Mononuclear cell (primary cell): ENCODE results near the gene ACTN1. TPM values are rescaled to one million over a fixed set of nuclear protein-coding genes. Genes with fewer than 3 reads are reported as not detected.
A peak's percentile ranks its signal among the peaks of the same experiment; 100 is the strongest.

Experiments
- H3K27me3 ChIP-seq: 2 replicates; pipeline ENCODE4 v1.6.0; 2011; ENCODE audit warnings: low read length, control low read depth; ENCODE audit not compliant: insufficient read depth
- H3K4me1 ChIP-seq: 2 replicates; pipeline ENCODE4 v1.5.1; 2011; ENCODE audit warnings: mild to moderate bottlenecking, low read length, control low read depth; ENCODE audit not compliant: insufficient read depth
- H3K4me3 ChIP-seq: 2 replicates; pipeline ENCODE4 v1.5.1; 2011; ENCODE audit warnings: mild to moderate bottlenecking, low read length, moderate library complexity
- H3K9me3 ChIP-seq: 2 replicates; pipeline ENCODE4 v1.5.1; 2011; ENCODE audit warnings: low read depth, mild to moderate bottlenecking, control low read depth, low read length
- total RNA-seq: library from RNA; depleted of rRNA; stranded (reverse); fragments of >200 nt; gene quantifications from one replicate; pipeline ENCODE4 v1.2.3, GENCODE V29; 2012

The ACTN1 gene
- total RNA-seq, 1 donor = 80.8 TPM

DNA sequence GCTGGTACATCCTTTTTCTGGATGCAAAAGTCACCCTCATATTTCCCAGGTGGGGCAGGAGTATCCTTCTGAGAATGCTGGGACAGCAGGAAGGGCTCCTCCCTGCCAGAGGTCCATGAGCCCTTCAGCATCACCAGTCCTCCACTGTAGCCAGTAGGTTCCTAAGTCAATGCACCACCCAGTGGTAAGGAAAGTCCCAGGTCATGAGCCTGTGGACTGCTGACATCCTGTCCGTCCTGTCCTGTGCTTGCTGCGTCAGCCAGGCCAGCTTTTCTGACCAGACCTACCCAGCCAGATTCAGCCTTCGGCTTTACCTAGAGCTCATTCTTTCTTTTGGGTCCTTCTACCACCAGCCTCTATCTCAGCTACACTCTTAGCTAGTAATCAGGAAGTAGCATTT lies 23.0 kb upstream of the ACTN1 start:
- no peaks in the 10 kb centered on the region for H3K27me3 ChIP-seq
- no peaks in the 10 kb centered on the region for H3K9me3 ChIP-seq
- H3K4me3 ChIP-seq = no peak overlapping the region
- H3K4me1 ChIP-seq = no peaks in the 10 kb centered on the region

DNA sequence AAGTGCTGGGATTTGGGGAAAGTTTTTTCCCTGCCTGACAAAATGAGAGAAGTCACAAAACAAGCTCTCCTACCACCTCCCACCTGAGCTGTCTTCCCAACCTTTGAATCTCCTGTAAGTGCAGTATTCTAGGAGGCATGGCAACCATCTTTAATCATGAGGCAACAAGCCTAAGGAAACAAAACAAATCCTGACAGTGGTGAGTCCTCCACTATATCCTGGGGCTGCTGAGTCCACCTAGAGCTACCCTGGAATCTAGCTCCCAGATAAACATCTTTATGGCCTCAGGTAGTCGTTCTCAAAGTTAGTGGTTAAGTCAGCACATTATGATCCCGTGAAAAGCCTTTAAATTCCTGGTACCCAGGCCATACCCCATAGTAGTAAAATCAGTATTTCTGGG lies 22.3 kb upstream of the ACTN1 start:
- H3K4me1 ChIP-seq = no peaks in the 10 kb centered on the region
- no peak overlapping the region for H3K4me3 ChIP-seq
- no peaks in the 10 kb centered on the region for H3K9me3 ChIP-seq
- H3K27me3 ChIP-seq = no peaks in the 10 kb centered on the region

DNA sequence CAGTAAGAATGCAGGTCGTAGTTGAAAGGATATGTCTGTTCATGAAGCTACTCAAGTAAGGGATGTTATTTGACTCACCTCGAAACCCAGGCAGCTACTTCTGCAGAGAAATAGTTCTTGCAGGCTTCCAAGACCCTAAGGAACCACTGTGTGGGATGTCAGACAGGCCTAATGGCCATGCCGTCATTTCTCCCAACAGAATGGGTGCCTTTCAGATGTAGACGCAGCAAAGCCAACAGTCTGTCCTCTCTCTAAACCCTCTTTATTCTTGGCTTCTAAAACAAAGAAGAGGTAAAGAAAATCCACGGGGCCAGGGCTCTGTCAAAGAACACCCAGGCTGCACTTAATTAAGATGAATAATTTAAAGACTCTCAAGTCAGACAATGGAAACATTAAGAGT lies 19.0 kb upstream of the ACTN1 start:
- H3K4me1 ChIP-seq = no peaks in the 10 kb centered on the region
- no peaks in the 10 kb centered on the region for H3K27me3 ChIP-seq
- no peaks in the 10 kb centered on the region for H3K9me3 ChIP-seq
- H3K4me3 ChIP-seq = no peak overlapping the region

DNA sequence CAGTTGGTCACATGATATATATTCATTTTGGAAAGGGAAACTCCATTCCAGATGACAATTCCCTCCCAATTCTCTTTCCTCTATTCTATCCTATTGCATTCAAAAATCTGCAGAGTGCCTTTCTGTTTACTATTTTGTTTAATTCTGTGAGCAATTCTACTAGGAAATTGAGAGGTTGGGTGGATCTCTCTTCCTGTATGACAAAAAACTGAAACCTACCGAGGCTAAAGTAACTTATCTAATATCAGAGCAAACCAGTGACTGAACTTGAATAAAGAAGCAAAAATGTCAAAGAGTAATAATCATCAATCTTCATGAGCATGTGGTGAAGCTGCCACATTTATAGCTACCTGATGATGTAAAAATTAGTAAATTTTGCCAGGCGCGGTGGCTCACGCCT lies 16.6 kb upstream of the ACTN1 start:
- no peaks in the 10 kb centered on the region for H3K4me1 ChIP-seq
- H3K27me3 ChIP-seq = no peaks in the 10 kb centered on the region
- H3K4me3 ChIP-seq = no peak overlapping the region
- H3K9me3 ChIP-seq = no peaks in the 10 kb centered on the region

DNA sequence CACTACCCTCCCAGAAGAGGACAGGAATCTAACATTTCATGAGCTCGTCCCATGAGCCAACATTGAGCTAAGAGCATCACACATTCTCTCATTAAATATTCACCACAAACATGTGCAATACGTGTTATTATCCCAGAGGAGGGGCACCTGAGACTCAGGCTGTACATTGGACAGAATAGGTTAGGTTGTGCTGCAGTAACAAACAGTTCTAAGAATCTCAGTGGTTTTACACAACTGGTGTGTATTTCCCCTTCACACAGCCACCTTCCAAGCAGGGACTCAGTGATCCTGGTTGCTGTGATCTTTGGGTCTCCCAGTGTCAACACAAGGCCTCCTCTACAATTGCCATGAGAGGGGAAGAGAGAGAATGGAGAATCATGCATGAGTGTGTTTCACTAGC lies 15.0 kb upstream of the ACTN1 start:
- H3K4me1 ChIP-seq = no peaks in the 10 kb centered on the region
- no peak overlapping the region for H3K4me3 ChIP-seq
- no peaks in the 10 kb centered on the region for H3K9me3 ChIP-seq
- H3K27me3 ChIP-seq = no peaks in the 10 kb centered on the region

DNA sequence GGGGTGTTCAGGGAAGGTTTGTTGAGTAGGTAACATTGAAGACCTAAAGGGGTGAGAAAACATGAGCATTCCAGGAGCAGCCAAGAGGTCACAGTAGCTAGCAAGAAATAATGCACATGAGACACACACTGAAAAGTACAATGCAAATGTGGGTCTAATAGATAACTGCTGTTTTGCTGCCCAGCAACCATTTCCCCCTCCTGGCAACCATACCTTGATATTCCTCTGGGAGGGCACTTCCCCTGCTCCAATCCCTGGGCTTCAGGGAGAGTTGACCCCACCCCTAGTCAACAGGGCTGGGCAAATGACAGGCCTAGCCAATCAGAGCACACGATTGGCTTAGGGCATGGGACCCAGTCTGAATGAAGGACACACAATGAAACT lies 8.5 kb upstream of the ACTN1 start:
- no peaks in the 10 kb centered on the region for H3K4me1 ChIP-seq

DNA sequence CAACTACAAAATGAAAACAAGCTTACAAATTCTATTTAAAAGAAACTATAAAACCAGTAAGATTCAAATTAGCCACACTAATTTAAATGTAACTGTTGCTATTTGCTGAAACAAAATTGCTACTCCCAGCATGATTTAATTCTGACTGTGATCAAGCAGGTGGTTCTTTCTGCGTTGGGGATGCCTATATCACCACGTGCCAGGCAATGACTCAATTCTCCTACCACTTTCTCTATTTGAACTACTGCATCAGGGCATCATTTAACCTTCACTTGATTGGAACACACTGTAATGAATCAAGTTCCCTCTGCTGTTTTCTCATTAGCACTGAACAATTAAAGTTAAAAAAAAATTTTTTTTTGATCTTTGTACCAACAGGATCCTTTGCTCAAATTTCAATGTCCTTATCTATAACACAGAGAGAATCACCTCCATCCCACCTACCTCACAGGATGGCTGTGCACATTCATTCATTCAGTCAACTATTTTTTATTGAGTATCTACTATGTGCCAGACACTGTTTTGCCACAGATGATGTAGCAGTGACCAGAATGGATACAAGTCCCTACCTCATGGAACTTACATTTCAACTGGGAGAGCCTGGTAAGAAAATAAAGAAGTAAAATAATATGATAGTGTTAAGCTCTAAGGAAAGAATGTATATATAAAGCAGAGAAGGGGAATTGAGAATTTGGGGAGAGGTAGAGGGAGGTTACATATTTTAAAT lies 8.0 kb upstream of the ACTN1 start:
- Histone ChIP-seq H3K4me3 (no peak overlapping the region), H3K9me3 (no peaks in the 10 kb centered on the region), H3K4me1 (no peaks in the 10 kb centered on the region), H3K27me3 (no peaks in the 10 kb centered on the region)

More for the DNA sequence above, 8.5 kb upstream of the ACTN1 start:
- no peak overlapping the region for H3K4me3 ChIP-seq
- H3K9me3 ChIP-seq = no peaks in the 10 kb centered on the region
- no peaks in the 10 kb centered on the region for H3K27me3 ChIP-seq

DNA sequence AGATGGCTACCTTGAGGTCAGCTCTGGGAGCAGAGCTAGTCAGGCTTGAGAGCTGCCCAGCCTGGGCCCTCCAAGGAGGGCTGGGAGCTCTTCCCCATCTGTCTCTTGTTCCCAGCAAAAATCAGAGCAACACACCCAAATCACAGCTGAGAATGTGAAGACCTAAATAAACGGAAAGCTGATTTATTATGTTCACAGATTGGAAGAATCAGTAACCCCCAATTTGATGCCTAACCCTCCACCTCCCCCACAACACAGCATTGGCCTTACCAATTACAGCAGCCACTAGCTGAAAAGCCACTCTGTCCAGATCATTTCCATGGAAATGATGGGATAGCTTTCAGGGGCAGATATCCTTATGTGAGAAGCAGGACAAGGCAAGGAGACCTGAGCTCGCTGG lies 7.1 kb upstream of the ACTN1 start:
- Histone ChIP-seq H3K4me1 (no peaks in the 10 kb centered on the region), H3K9me3 (no peaks in the 10 kb centered on the region), H3K4me3 (no peak overlapping the region), H3K27me3 (no peaks in the 10 kb centered on the region)

DNA sequence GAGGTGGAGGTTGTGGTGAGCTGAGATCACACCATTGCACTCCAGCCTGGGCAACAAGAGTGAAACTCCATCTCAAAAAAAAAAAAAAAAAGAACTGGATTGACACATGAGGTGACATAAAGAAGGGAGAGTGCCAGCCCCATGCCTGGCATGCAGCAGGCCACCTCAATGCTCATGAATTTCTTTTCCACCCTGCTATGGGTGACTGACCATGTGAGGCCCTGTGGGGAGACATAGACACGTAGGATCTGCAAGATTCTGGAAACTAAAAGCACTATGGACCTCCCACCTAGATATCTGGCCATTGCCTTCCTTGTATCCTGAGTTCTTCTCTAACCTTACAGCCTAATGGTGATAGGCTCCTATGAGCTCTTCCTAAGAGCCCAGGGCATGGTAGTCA lies 5.6 kb upstream of the ACTN1 start:
- no peaks in the 10 kb centered on the region for H3K27me3 ChIP-seq
- H3K4me1 ChIP-seq = peaks cover 3% of the 10 kb centered on the region
- no peak overlapping the region for H3K4me3 ChIP-seq
- H3K9me3 ChIP-seq = no peaks in the 10 kb centered on the region

DNA sequence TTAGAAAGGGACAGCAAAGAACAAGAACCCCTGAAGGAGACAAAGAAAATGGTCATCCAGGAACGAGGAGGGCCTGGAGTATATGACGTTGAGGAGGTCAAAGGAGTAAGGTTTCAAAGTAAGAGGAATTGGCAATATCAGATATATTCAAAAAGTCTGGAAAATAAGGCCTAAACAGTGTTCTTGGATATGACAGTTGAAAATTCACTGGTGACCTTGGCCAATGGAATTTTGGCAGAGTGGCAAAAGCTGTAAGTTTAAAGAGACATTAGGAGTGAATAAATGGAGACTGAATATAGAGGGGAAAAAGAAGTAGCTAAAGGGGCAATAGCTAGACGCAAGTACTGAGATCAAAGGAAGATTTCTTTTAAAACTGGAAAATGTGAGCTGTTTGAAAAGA lies 4.1 kb upstream of the ACTN1 start:
- Histone ChIP-seq H3K27me3 (no peaks in the 10 kb centered on the region), H3K9me3 (no peaks in the 10 kb centered on the region), H3K4me3 (no peak overlapping the region), H3K4me1 (peaks cover 3% of the 10 kb centered on the region)

DNA sequence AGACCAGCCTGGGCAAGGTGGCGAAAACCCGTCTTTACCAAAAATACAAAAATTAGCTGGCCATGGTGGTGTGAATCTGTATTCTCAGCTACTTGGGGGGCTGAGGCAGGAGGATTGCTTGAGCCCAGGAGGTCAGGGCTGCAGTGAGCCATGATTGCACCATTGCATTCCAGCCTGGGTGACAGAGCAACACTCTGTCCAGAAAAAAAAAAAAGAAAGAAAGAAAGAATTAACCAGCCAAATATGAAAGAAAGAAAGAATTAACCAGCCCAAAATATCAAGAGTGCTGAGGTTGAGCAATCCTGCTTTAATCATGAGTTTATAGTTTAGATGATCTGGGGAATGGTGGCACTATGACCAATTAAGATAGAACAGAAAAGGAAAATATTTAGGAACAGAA lies 3.5 kb upstream of the ACTN1 start:
- Histone ChIP-seq H3K9me3 (no peaks in the 10 kb centered on the region), H3K27me3 (no peaks in the 10 kb centered on the region), H3K4me3 (no peak overlapping the region), H3K4me1 (peaks cover 4% of the 10 kb centered on the region)

DNA sequence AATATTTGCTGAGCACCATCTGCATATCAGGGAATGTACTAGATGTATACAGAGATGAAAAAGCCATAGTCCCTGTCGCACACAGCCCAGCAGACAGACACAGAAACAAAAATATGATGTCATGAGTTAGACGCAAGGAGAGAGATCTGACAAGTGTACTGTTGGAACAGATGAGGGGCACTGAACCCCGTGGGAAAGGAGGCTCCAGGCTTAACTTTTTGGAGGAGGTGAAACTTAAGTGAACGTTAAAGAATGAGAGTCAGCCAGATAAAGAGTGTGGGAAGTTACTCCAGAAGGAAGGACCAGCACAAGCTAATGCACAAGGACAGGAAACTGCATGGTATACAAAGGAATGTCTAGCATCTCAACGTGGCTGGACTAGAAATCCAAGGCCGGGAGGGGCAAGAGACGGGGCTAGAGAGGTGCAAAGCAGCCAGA lies 2.5 kb upstream of the ACTN1 start:
- no peak overlapping the region for H3K4me3 ChIP-seq
- no peaks in the 10 kb centered on the region for H3K9me3 ChIP-seq
- peaks cover 14% of the 10 kb centered on the region for H3K4me1 ChIP-seq
- H3K27me3 ChIP-seq = no peaks in the 10 kb centered on the region

DNA sequence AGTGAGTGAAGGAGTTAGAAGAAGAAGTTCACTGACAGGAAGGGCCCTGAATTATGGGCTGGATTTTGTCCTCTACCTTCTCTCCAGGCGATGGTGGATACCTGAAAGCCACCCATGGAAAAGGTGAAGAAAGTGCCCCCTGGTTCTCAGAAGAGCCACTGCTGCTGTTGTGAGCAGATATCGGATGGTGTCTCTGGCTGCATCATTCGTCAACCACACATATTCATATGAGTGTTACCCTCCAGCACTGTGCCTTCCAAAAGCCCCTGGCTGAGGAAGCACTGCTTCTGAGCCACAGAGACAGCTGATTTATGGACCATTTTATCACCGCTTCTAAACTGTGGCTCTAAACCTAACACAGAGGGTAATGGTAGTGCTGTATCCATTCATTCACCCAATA lies 2.0 kb upstream of the ACTN1 start:
- Histone ChIP-seq H3K4me1 (peaks cover 18% of the 10 kb centered on the region), H3K9me3 (no peaks in the 10 kb centered on the region), H3K27me3 (no peaks in the 10 kb centered on the region), H3K4me3 (no peak overlapping the region)

DNA sequence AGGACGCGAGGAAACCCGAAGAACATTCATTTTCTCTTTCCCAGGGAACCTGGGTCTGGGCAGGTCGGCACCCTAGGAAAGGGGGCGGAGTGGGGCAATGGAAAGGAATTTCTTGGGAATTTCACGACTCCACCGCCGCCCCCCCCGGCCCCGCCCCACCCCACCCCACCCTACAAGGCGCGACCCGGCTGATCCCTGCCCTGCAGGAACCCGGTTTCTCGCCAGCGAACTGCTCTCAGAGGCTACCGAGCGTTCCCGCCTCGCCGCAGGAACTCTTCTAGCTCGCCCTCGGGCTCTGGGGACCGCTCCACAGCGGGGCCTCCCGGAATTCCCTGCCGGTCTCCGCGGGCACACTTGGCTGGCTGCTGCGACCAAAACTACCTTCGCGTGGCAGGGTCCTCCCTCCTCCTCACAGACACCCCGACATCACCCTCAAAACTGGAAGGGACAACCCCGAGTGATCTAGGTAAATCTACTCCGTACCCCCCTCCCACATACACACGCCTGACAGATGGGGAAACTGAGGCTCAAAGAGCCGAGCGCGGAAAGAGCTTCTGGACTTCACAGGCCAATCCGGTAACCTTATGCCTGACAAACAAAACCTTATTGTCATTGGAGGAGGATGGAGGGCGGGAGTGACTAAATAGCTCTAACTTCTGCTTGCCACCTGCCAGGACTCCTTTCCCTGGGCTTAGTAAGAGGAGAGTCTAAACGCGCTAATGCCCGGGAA lies 785 bp upstream of the ACTN1 start:
- Histone ChIP-seq H3K4me1 (peaks cover 30% of the 10 kb centered on the region), H3K27me3 (no peaks in the 10 kb centered on the region), H3K4me3 (peak overlapping the region; percentile 74), H3K9me3 (no peaks in the 10 kb centered on the region)

DNA sequence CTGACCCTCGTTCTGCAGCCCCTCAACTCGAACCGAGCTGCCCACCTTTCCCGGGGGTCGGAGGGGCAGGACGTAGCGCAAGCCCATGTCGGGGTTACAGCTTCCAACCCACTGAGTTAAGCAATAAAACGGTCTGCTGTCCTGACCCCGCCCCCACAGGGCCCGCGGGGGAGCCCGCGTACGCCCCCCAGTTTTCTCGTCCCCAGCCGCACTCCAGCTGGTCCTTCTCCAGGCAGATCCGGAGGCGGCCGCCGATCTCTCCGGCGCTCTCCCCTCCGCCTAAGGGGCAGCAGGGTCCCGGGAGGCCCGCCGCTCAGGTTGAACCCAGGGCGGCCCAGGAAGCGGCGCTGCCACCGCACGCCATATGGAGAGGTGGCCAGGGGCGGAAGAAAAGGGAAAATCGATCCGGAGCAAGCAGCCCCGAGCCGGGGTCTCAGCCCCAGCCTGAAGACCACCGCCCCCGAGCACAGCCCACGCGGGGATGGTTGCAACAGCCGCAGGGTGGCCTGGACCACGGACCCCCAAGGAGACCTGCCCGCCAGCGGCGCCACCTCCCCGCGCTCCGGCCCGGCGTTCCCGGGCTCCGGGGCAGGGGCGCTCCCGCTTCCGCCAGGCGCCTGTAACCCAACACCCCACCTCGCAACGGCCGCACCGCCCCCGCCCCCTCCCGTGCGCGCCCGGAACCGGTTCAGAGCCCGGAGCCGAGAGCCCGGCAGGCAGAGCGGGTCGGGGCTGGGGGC lies 760 bp downstream of the ACTN1 start:
- peaks cover 32% of the 10 kb centered on the region for H3K4me1 ChIP-seq
- H3K27me3 ChIP-seq = no peaks in the 10 kb centered on the region
- H3K4me3 ChIP-seq = peak overlapping the region; percentile 74
- H3K9me3 ChIP-seq = no peaks in the 10 kb centered on the region
